ENCODE data around the gene IL34.

- TF ChIP-seq EZH2phosphoT487 (IDR thresholded peaks at IDR 0.05; ENCODE audit: insufficient read depth, low read depth) (no peak), EZH2 (IDR thresholded peaks at IDR 0.05; ENCODE audit: insufficient read depth, poor library complexity, severe bottlenecking) (no peak)
Measured at GRCh38 chr16:70653406-70653805, 7.0 kb downstream of the IL34 start.
